OCI-M2 (cell line): ENCODE measurements around the gene PON1.

Experiments
- DNase-seq: peaks from one replicate; lab custom pipeline; 2025; ENCODE audit not compliant: unreplicated experiment; lab: John Stamatoyannopoulos, UW

PON1 gene

DNA sequence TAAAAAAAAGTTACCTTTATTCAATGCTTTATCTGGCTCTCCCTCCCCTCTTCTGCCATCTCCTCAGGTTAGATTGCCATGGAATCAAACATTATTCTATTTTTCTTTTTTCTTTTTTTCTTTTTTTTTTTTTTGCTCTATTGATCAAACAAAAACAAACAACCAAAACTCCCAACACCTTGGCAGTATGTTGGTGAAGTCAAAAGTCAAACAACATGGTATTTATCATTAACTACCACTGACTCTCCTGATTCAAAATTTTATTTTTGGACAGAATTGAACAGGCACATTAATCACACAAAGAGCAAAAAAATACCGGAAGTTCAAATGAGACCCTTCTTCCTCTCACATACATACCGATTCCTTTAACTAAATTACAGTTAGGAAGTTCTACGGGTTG lies 6.4 kb downstream of the PON1 start:
- no peak for DNase-seq

GRCh38 chr7:95317546-95317945 lies 6.8 kb downstream of the PON1 start:
- DNase-seq, result no peak

- no peak for DNase-seq
These were observed 7.7 kb downstream of the PON1 start for GRCh38 chr7:95316588-95316987.

DNA sequence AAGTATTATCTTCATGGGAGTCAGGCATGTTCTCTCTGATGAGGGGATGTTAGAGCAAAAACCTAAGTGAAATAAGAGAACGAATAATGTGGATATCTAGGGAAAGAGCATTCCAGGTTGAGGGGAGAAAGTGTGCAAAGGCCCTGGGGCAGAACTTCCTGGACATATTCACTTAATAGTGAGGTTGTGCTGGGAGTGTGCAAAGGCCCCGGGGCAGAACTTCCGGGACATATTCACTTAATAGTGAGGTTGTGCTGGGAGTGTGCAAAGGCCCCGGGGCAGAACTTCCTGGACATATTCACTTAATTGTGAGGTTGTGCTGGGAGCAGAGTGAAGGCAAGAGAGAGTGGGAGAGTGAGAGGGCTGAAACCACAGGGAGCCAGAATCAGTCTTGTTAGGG lies 11.8 kb downstream of the PON1 start:
- no peak for DNase-seq

GRCh38 chr7:95311389-95311788 lies 12.9 kb downstream of the PON1 start:
- no peak for DNase-seq

DNA sequence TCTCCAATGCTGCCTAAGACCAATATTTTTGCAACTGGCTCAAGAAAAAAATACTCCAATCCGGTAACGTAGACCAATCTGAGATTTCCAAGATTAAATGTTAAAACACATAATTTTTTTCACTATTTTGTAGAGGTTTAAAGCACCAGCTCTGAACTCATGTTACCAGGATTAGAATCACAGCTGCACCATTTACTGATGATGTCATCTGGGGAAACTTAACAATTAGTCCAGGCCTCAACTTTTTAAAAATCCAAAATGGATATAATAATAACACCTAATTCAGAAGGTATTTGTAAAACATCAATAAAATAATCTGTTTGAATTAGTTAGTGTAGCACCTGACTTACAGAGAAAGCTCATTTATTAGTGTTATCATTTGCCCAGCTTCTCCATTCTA lies 14.4 kb downstream of the PON1 start:
- no peak for DNase-seq

GRCh38 chr7:95304990-95305389 lies 19.3 kb downstream of the PON1 start:
- DNase-seq, result no peak

DNA sequence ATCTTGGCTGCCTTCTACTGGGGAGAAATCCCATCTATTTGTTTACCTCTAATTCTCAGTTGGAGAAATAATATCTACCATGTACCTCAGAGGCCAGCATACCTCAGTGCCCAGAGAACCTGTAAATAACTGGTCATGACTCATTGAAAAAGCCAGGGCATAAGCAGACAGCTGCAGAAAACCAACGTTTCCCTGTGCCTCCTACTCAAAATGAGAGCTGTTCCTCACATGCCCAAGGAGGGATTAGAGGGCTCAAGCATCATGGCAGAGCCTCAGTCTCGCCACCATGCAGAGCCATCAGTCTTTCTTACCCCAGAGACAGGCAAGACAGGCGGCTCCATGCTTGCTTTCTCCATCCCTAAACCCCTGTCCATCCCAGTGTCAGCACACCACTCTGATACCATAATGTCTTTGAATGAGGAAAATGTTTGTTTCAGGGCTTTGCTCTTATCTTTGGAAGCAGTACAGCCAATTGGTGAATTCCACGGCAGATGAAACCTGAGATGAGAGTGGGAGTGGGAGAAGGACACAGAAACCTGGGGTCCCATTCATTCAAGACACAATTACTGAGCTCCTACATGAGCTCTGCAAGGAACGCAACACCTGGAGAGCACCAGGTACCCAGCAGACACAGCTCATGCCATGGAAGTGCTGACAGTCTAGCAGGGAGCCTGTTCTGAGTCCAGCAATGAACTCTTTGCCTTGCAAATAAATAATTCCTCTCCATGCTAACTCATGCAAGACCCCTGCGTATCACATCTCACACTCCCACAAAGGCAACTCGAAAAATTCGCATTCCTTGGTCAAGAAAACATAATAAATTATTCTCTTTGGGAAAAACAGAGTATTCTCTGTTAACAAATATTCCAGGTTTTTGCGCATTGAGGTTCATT lies 21.1 kb downstream of the PON1 start:
- DNase-seq, result no peak

DNA sequence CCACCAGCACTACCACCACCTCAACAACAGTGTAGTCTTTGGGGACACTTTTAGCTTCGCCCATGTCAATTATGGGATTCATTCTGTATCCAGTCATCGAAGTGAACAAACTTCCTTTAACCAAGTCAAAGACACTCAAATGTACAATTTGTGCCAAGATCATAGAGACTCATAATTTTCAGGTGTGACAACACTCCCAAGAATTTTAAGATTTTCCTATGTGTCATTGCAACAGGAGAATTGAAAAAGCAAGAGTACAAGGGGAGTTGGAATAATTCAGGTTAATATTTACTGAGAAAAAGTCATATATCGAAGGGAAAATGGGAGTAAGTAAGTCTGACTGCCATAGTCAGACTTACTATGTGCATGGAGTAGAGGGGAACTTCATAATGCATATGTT lies 26.2 kb downstream of the PON1 start:
- DNase-seq, result no peak

DNA sequence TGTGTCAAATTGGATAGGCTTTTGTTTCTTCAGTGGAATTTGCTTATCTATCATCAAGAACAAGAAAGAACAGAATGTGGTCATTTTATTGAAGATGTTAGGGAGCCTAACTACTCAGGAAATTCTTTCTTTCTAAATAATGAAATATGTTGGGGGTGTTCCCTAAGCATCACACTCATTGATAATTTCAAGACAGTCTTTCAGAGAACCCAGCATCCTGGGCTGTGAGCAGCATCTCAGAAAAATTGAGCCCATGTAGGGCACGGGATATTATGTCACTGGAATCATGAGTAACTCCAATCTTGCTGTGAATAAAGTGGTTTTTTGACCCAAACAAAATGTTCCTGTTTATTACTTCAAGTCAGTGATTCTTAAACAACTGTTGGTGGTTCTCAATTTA lies 27.3 kb downstream of the PON1 start:
- no peak for DNase-seq

DNA sequence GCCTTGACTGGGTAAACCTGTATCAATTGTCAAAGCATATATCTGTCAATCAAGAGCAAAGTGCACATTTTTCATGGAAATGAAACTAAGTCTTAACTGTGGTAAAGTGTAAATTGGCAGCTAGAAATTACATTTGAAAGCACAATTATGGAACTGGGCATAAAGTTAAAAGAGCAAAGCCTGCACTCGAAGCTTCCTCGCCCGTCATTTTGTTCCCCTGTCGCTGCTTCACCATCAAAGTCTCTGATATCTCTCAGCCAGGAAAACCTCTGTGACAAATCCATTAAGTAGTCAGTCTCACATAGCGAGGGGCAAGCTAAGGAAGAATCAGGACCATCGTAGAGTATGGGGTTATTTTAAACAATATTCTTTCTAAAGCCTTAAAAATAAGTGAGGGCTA lies 27.9 kb downstream of the PON1 start:
- DNase-seq, result no peak

GRCh38 chr7:95295397-95295796 lies 28.9 kb downstream of the PON1 start:
- no peak for DNase-seq

DNA sequence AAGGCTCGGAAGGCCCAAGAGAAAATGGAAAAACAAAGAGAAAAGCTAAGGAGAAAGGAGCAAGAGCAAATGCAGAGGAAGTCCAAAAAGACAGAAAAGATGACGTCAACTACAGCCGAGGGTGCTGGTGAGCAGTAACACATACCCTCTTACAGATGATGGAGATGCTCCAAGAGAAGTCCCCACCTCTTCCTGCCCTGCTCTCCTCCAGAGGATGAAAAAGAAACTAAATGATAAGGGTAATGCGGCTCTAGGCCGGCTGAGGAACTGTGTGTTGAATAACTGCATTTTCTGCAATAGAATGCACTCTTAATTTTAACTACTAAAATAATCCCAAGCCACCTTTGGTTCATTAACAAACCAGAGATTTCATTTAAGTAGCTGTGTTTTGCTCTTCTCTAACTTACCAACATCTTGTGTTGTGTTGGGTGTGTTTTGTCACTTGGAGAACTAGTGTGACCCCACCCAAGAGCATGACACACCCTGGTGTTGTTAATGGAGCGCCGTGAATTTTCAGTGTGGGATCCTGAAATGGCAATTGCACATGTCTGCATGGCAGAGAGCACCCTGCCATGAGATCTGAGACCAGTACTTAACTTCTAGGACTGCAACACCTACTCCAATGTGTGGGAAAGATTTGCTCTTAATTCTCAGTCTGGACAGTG lies 34.0 kb downstream of the PON1 start:
- no peak for DNase-seq

DNA sequence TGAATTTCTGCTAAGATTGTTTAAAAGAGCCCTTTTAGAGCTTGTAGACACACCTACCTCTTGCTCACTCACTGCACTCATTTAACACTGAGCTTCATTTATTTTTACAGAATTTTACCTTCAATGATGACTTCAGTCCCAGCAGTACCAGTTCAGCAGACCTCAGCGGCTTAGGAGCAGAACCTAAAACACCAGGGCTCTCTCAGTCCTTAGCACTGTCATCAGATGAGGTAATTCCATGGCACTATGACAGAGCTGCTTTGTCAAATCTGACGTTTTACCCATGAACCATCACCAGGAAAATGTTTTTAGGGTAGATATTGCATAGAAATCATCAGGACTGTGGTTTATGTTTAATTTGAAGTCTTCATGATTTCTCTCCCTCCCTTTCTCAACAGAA lies 38.2 kb downstream of the PON1 start:
- DNase-seq, result no peak

DNA sequence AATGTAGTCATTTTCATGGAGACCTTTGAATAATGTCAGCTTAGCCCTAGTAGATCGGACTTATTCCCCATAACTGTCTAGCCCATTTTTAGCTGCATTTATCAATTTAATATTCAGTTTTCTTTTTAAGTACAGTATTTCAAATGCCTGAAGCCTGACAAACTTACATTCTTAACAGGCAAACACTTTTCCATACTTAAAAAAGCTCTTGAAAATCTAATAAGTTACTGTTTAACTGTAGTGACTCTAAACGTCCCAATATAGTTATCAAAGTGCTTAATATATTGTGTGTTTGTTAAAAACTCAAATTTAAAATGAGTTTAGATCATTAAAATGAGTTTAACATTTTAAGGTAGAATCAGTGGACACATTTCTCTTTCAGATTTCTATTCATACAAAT lies 44.9 kb downstream of the PON1 start:
- DNase-seq, result no peak

DNA sequence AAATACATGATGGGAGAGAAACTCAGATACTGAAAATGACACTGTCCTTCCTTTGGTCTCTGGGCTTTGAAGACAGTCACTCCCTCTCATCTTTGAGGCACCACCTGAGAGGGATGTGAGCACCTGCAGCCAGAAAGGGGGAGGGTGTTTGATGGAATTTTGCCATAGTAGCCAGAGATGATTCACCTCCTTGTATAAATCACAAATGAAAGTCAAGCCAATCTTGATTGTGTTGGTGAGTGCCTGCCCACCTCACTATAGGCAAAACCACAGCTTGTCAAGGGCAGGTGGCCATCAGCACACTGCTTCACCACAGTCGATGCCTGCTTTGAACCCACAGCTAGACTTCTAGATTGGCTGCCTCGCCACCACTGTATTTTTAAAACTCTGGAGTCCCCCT lies 48.2 kb downstream of the PON1 start:
- DNase-seq, result no peak

DNA sequence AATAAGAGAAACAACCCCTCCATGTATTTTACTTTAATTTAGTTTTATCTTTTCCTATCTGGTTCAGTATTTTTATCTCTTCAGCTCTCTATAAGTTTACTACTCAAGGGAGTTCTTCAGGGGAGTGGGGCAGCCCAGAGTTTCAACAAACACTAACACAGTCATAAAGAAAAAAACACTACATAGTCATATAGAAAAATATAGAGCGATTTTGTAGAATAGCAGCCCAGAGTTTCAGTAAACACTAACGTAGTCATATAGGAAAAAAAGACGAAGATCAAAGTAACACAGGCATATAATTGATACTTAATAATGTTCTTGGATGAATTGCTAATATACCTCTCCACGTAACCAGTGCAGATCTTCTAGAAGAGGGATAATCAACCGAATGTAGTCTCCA lies 54.7 kb downstream of the PON1 start:
- DNase-seq, result no peak

- no peak for DNase-seq
These were observed 56.6 kb downstream of the PON1 start for GRCh38 chr7:95267754-95268153.

DNA sequence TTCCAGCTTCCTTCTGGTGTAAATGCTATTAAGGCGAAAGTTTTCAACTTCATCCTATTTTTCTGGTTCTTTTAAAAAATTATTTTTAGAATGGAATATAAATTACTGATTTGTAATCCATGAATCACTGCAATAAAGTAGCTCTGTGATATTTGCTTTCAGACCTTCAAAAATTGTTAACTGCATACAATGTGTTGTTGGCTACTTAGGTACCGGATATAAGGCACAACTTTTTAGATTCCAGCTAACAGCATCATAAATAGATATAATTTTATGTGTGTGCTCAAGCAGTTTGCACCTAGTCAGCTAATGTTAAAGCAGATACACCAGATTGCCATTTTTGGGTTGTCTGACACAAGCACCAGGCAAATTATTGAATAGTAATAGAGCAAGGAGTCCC lies 58.7 kb downstream of the PON1 start:
- no peak for DNase-seq

DNA sequence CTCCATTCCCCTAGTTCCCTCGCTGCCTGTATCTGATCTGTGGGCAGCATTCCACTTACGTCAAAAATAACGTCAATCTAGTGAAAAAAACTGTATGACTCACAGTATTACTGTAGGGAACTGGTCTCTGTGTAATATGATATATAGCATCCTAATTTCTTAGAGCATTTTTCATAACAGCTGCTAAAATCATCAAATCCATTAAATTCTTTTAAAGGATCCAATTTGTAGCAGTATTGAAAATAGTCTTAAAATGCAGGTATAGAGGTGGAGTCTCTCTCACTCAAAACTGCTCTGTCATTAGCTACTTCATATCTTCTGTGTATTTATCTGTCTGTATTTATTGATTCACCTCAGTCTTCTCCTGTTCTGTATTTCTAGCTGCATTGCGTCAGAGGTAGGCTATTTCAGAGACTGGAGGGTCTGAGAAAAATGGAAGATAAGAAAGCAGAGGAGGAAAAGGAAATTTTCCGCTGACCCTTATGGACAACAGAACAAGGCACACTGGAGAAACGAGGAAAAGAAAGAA lies 59.9 kb downstream of the PON1 start:
- no peak for DNase-seq

DNA sequence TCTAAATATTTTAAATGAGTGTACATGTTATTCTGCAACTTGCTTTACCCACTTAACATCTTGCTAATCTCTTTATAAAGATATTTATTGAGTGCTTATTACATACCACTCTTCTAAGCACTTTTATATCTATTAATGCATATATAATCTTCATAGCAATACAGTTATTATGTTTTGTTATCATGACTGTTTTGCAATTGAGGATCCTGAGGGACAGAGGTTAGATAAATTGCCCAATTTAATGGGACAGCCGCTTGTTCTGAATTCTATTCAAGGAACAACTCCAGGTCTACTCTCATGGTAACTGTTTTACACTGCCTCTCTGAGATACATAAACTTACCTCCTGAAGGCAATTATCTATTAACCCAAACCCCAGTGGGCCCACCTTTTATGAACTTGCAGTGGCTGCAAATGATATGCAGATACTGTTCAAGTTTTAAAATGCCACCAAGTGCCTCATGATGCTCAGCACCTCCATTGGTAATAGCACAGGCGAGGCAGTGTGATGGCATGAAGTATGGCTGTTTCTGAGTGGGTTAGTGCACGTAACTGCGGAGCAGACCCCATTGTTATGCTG lies 60.5 kb downstream of the PON1 start:
- no peak for DNase-seq

GRCh38 chr7:95262875-95263274 lies 61.5 kb downstream of the PON1 start:
- no peak for DNase-seq
